GM18873 (cell line): Measurements from ENCODE around the gene TENT4B.
A peak's percentile ranks its signal among the peaks of the same experiment; 100 is the strongest.

ENCODE experiments used
- ATAC-seq: cut with Tn5 transposase; IDR thresholded peaks from one replicate; pipeline ENCODE4 v1.9.1; 2021; ENCODE audit warnings: mild to moderate bottlenecking, moderate library complexity, moderate number of reproducible peaks; ENCODE audit not compliant: unreplicated experiment, low FRiP score

TENT4B gene

GRCh38 chr16:50192386-50193050 is 39.4 kb downstream of the TENT4B start:
- ATAC-seq = no peak

GRCh38 chr16:50193594-50193993 is 40.5 kb downstream of the TENT4B start:
- no peak for ATAC-seq

DNA sequence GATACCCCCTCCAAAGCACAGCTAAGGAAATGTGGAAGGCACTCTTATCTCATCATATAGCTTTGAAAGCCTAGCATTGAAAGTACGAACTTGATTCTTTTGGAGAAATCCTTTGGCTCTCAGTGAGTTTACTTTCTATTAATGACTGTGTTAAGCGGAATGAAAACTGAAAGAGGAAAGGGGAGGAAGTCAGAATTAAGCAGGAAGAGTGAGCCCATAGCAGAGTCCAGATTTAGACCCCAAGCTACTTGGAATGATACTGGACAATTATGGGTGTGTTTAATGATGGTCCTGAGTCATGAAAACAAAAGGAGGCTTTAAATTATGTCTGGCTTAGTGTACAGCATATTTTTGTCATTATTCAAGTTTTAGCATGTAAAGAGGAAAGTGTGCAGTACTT is 42.2 kb downstream of the TENT4B start:
- ATAC-seq = no peak

GRCh38 chr16:50195756-50196155 is 42.6 kb downstream of the TENT4B start:
- ATAC-seq = no peak

DNA sequence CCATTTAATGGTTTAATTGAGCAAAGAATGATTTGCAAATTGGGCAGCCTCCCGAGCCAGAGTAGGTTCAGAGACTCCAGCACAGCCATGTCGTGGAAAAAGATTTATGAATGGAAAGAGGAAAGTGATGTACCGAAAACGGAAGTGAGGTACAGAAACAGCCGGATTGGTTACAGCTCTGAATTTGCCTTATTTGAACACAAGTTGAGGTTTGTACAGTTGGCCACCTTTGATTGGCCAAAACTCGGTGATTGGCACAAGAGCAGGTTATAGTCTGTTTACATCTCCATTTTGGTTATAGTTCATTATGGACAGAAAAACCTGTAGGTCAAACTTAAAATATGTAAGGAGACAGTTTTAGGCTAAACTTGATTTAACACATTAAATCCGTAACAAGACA is 44.5 kb downstream of the TENT4B start:
- no peak for ATAC-seq

DNA sequence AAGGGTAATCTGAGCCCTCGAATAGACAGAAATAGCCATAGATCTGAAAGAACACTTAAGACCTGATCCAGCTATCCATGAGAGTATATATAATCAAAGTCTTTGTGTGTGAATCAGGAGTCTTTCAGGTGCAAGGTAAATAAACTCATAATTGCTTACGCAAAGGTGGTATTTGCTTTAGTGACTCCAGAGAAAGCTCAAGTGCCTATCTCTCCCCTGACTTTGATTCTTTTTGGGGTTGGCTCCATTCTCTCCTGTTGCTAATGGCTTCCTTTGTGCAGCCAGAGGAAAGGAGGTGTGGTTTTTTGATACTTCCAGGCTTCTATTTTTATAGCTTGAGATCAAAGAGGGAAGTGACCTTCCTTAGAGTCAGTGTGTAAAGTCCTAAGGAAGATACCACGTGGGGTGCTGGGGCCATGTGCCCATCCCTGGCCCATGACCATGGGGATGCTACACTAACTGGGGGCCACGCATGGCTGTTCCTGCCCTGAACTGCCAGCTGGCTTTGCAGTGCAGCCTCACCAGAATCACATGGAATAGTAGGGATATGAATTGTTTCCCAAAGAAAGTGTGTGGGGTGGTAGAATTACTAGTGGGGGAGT is 45.8 kb downstream of the TENT4B start:
- no peak for ATAC-seq

- no peak for ATAC-seq
Measured at GRCh38 chr16:50201787-50202186, 48.7 kb downstream of the TENT4B start.

DNA sequence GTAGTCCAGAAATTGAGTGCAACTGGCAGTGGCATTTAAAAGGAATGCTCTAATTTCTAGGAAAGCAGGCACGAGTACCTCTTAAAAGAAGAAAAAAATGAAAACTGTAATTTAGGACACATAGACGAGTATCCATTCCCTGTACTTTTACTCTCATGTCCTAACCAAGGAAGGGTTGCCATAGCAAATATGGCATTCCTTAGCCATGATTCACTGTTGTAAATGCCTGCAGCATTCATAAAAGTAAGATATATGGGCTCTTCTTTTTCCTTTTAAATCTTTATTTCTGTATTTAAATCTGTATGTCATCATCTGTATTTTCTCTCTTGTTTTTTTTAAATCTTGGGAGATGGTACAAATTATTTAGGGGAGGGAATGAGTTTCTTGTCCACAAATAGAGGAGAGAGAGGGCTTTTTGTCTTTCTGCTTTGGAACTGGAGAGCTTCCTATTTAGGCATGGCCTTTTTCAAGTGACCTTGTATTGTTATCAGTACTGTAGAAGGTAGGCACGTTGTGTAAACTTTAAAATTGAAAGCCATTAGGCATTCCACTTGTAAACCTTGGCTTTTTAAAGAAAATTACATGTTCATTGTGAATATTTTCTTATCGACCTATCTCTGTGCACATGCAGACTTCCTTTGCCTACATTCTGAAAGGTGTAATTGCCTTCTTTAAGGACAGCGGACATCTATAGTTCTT is 50.0 kb downstream of the TENT4B start:
- ATAC-seq = no peak

DNA sequence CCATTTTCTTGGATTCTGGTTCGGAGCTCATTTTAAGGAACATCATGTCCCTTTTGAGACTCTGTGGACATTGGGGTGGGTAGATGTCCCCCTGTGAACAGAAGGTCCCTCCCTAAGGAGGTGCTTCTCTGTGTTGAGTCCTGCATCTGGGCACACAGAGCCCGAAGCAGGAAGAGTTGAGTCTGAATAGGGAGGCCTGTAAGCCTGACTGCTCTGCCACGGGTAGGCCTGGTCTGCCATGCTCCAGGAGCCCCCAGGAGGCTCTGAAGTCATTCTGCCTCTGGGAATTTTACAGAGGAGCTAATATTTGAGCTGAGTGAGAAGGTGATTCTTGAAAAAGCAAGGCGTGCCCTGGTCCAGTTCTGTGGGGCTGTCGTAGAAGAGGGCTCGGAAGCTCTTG is 50.6 kb downstream of the TENT4B start:
- ATAC-seq = no peak

- ATAC-seq = no peak
Measured at GRCh38 chr16:50204453-50205108, 51.5 kb downstream of the TENT4B start.

GRCh38 chr16:50207652-50208051 is 54.5 kb downstream of the TENT4B start:
- no peak for ATAC-seq

GRCh38 chr16:50208460-50208931 is 55.4 kb downstream of the TENT4B start:
- ATAC-seq = no peak

DNA sequence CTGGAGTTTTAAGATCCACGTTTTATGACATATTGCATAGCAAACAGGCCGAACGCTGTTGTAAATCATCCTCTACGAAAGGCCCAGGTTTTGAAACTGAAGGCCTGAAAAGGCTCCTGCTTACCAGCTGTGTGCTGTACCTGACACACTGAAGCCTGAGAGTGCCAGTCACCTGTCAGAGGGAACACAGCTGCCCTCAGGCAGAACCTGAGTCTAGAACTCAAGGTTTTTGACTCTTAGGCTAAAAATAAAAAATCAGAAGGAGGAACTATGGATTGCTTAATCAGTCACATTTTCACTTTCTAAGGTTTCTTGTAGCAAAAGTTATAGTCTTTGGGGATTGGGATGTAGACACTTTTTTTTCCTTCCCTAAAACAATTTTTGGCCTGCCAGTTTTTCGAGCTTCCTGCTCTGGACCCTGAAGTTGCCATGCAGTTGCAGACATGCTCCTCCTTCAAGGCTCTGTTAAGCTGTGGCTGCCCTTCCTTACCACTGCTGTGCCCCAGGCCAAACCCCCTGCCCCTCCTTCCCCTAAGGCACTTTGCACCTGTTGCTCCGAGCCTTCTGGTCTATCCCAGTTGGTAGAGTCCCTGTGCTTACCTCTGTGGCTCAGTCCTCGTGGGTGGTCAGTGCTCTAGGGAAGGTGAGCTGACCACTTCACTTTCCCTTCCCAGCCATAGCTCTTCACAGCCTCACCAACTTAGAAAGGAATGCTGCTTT is 56.6 kb downstream of the TENT4B start:
- no peak for ATAC-seq

DNA sequence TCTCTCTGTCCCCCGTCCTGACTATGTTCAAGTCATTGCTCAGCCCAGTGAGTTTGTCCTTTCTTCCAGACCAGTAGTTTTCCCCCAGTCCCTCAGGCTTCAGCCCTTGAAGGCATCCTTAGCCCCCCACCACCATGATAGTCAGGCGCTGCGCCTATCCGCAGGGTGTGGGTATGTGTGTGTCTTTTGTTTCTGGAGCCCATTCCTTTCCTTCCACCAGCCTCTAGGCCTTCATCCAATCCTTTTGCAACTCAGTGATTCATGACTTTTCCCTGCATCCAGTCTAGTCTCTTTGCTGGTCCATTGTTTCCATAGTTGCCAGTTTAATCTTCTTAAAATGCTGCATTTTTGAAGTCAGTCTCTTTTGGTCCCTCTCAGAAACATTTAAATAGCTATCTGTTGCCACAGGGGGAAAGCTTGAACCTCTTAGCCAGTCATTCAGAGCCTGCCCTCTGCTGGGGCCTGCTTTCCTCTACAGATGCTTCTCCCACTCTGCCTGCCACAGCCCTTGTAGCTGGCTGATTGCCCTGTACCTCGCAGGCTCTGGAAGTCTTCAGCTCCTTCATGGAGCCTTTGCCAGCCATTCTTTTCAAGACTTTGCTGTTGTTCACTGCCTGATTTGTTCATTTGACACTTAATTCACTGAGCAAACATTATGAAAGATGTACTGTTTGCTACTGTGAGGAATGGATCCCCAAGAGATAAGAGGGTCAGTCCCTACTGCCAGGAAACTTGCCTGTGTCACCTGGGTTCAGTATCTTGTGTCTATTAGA is 57.3 kb downstream of the TENT4B start:
- peak; percentile 80 for ATAC-seq

- no peak for ATAC-seq
Measured at GRCh38 chr16:50213939-50214519, 60.9 kb downstream of the TENT4B start.

GRCh38 chr16:50215680-50216079 is 62.6 kb downstream of the TENT4B start:
- no peak for ATAC-seq

- no peak for ATAC-seq
Measured at GRCh38 chr16:50216231-50216630, 63.1 kb downstream of the TENT4B start.

DNA sequence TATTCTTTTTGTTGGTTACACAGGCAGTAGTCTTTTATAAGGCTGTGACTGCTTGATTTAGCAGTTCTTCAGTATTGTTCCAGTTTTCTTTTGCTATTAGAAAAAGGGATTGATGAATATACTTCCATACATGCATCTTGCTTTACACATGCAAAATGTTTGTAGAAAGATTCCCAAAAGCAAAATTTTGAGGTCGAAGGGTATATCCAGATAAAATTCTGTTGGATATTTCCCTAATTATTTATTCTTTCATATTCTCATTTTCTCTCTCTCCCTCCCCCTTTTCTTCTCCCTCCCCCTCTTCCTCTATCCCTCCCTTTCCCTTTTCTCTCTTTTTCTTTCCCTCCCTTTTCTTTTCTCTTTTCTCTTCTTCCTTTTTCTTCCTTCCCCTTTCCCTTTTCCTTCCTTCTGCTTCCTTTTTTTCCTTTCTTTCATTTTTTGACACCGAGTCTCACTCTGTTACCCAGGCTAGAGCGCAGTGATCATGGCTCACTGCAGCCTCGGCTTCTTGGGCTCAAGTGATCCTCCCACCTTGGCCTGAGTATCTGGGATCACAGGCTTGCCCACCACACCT is 66.4 kb downstream of the TENT4B start:
- no peak for ATAC-seq

- no peak for ATAC-seq
Measured at GRCh38 chr16:50224286-50224685, 71.2 kb downstream of the TENT4B start.
